Skeletal muscle cell (primary cell): Measurements from ENCODE around the gene PEX6.
"Not testable (repeated sequence)": the region's sequence is repeated elsewhere in the genome, so short reads cannot be mapped to it uniquely, and the experiment has no call there.

Experiments used
- DNase-seq: peaks from one replicate; pipeline ENCODE4 v3.0.0-alpha.2; 2010; ENCODE audit warnings: low read depth
- H3K4me3 ChIP-seq: 2 replicates; pipeline ENCODE4 v1.5.1; 2011; ENCODE audit warnings: low read depth, mild to moderate bottlenecking, control low read depth, low read length, moderate library complexity

The PEX6 gene

DNA sequence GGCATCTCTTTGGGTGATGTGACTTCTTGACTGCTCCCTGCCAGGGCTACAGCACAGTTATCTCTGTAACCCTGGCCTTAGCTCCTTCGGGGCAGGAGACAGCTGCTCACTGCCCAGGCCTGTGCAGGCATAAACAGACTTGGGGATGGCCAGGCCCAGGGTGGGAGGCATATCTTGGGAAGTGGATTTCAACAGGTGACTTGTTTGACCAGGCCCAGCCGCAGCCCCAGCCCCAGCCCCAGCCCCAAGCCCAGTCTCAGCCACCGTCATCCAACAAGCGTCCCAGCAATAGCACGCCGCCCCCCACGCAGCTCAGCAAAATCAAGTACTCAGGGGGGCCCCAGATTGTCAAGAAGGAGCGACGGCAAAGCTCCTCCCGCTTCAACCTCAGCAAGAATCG lies 27.3 kb upstream of the PEX6 start:
- H3K4me3 ChIP-seq, result no peak overlapping the region

DNA sequence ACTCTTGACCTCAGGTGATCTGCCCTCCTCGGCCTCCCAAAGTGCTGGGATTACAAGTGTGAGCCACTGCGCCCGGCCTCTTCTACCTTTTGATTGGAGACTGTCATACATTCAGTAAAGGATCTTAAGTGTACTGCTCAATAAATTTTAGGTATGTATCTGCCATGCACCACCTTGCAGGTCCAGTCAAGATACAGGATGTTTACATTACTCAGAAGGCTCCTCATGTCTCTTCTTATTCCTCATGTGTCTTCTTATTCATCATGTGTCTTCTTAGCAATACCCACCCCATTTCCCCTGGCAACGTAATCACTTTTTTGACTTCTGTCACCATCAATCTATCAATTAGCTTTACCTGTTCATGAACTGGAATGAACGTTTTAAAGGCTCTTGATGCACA lies 26.9 kb upstream of the PEX6 start:
- DNase-seq, result no peak
- no peak overlapping the region for H3K4me3 ChIP-seq

More for the DNA sequence above, 27.3 kb upstream of the PEX6 start:
- DNase-seq, result no peak

DNA sequence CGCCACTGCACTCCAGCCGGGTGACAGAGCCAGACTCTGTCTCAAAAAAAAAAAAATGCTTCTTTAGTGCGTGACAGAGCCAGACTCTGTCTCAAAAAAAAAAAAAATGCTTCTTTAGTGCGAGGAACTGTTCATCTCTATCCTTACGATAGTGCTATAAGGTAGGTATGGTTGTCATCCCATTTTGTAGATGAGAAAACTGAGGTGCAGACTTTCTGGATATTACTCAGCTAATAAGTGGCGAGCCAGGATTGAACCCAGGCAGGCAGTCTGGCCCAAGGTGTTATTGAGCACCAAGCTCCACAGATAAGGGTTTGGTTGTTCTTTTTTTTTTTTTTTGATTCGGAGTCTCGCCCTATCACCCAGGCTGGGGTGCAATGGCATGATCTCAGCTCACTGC lies 22.9 kb upstream of the PEX6 start:
- no peak overlapping the region for H3K4me3 ChIP-seq
- no peak for DNase-seq

DNA sequence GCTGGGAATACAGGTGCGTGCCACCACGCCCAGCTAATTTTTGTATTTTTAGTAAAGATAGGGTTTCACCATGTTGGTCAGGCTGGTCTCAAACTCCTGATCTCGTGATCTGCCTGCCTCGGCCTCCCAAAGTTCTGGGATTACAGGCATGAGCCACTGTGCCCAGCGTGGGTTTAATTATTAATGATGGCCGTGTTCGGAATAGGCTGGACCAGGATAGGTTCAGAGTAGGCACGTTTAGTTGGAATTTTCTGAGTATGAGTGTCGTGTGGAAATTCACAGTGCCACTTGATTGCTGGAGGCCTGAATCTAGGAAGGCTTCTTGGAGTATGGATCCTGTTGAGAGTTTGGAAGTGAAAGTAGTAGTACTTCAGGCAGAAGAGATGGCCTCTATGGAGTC lies 19.2 kb upstream of the PEX6 start:
- H3K4me3 ChIP-seq, DNase-seq: not testable (repeated sequence)

DNA sequence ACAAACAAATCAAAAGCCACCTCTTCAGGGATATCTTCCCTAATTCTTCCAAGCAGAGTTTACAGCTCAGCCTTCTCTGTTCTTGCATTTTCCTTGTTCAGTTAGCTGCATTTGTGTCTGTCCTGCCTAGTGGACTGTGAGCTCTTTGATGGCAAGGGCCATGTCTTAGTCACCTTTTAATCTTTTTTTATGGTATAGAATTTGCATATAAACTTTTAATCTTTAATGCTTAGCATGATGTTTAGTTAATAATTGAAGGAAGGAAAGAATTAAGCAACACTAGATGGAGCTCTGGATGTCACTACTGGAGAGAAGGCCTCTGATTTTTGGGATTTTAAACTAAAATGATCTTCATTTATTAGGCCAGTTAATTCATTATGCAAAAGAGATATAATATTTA lies 17.5 kb upstream of the PEX6 start:
- H3K4me3 ChIP-seq, result no peak overlapping the region
- no peak for DNase-seq

DNA sequence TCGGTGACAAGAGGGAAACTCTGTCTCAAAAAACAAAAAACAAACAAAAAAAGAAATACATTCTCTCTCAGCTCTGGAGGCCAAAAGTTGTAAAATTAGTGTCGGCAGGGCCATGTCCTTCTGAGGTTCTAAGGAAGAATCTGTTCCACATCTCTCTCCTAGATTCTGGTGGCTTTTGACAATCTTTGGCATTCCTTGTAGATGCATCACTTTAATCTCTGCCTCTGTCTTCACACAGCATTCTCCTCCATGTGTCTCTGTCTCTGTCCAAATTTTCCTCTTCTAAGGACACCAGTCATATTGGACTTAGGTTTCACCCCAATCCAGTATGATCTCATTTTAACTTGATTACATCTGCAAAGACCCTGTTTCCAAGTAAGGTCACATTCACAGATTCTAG lies 14.5 kb upstream of the PEX6 start:
- DNase-seq, result no peak
- no peak overlapping the region for H3K4me3 ChIP-seq

DNA sequence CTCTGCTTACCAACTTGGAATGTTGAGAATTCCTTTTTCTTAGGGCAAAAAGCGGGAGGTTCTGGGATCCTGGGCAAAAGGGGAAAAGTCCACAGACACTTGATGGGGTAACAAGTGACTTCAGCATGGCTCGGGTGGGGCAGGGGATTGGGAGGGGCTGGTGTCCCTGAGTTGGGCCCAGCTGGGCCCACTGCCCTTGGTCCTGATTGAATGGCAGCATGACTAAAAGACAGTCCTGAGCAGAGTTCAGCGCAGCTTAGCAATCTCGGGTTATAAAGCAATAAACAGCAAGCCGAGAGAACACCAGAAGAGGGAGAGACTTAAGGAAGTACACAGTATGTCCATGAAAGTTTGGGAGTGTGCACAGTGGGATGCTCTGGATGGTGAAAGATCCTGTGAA lies 10.9 kb upstream of the PEX6 start:
- no peak overlapping the region for H3K4me3 ChIP-seq
- no peak for DNase-seq

DNA sequence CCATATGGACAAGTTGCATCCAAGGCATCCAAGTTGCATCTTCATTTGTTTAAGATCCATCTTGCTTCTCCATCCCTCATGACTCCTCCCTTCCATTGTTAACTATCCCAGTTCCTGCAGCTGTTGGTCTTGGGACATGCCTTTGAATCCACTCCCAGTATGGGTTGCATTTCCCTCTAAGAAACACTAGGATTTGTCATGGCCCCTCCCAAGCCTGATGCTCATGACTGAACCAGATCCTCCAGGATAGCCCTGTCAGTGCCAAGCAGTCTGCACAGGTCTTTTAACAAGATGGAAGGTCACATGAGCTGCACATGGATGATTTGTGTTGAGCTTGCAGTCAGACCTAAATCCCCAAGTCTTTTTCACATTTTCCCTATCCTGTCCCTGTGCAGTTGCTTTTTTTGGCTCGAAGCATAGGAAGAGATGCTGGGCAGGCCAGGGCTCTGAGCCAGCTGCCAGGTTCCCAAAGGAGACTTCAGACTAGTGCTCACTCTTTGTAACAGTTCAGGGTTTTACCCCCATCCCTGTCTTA lies 9.6 kb upstream of the PEX6 start:
- DNase-seq, result no peak
- H3K4me3 ChIP-seq, result no peak overlapping the region

DNA sequence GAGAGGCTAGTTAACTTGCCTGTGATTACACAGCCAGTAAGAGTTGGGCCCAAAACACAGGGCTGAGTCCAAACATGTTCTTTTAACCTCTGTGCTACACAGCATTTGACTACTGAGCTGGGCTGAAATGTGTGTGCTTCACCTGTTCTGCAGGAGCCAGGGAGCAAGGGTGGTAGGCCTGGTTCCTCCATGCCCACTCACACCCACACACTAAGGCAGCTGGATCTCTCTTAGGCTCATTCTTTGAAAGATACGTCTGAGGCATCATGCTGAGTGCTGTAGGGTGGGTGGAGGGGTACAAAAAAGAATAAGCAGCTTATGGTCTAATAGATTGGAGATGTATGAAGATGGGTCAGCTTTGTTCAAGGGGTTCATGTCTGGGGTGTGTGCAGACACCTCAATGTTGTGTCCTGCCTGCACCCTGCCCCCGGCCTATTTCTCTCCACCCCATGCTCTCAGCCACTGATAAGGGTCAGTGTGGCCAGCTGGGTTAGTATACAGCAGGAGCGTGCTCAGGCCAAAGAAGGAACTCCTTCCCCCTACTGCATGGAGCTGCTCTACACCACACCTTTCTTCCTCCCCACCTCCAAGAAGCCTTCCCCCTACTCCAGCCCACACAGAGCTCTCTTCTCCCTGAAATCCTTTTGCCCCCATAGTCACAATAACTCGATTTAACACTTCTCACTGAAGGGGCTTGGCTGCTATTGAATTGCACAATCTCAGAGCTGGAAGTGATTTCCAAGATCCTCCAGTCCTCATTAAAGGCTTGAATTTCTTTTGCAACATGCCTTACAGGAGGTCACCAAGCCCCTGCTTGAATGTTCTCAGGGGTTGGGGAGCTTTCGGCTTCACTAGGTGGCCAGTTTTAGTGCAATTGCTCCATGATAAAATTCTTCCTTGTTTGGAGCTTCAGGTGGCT lies 8.8 kb upstream of the PEX6 start:
- DNase-seq, result no peak
- H3K4me3 ChIP-seq, result no peak overlapping the region

DNA sequence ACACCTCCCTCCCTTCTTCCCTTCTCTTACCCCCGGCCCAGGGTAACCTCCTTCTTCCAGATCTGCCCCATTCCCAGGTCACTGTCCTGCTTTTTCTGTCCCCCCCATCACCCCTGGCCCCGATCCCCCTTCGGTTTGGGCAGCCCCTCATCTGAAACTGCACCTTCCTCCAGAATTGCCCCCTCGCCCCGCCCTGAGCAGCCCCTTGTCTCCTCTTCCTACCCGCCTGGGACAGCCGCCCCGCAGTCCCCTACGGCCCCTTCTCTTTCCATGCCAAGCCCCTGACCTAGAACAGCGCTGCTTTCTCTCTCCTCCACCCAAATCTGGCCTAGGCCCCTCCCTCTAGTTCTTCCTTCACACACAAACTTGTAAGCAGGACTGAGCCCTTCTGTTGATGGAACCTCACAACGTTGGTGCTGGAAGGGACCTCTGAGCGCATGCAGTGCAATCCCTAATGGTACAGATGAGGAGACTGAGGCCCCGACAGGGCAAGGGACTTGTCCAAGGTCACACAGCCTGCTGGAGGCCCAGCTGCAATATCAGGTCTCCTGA lies 6.0 kb upstream of the PEX6 start:
- H3K4me3 ChIP-seq, result peak overlapping the region; percentile 81
- DNase-seq, result no peak

DNA sequence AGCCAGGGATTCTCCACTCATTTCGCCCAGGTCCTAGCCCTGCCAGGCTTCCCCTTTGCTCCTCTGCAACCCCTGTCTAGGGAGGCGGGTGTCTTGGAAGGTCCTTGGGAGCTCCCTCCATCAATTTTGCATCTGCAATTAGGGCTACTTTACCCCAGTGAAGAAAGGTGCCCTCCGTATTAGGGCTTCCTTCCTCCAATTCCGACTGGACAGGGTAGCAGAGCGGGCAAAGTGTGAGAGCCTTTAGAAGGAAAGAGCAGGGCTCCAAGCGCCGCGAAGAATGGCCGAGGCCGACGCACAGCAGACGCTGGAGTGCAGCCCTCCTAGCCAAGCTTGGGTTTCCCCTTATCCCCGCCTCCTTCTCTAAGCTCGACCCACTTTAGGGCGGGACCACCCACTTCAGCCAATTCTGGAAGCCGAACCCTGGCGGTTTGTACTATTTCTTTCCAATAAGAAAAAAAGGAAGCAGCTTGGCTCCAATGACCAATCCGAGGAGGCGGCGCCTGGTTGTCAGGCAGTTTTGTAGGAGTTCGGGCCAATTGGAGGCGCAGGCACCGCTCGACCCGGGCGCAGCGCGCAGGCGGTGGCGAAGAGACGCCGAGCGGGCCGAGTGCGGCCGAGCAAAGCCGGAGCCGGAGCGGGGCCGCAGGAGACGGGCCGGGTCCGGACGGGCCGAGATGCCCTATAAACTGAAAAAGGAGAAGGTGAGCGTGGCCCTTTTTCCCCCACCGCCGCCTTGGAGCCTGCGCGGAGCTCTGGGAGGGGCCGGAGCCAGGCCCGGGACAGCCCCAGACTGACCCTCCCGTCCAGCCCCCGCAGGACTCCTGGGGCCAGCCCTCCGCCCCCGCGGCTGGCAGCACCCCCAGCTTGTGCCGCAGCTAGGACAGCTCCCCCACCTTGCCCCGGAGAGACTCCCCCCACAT lies 5.3 kb upstream of the PEX6 start, which contains the start of gene PPP2R5D:
Gene PPP2R5D, plus strand, starts transcription at position 570 of the 923 bp plus-strand sequence. Its CDS starts 108 bp downstream, at position 678.
- H3K4me3 ChIP-seq, result peak within 1 kb of the TSS; percentile 81
- peak; percentile 95 for DNase-seq

DNA sequence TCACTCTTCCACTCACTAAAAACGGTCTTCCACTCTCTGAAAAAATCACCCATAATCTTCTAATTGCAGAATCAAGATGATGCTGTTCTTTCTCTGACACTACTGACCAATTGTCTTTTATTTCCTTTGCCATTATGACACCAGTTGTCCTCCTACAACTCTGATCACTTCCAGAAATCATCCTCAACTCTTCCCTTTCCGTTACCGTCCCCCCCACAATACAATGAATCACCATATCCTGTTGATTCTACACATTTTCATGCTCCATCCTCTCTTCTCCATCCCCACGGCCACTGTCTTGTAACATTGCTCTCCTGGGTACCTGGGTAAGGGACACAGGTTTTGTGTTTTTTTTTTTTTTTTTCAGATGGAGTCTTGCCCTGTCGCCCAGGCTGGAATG lies 2.9 kb upstream of the PEX6 start:
- DNase-seq, result no peak
- H3K4me3 ChIP-seq, result no peak overlapping the region

DNA sequence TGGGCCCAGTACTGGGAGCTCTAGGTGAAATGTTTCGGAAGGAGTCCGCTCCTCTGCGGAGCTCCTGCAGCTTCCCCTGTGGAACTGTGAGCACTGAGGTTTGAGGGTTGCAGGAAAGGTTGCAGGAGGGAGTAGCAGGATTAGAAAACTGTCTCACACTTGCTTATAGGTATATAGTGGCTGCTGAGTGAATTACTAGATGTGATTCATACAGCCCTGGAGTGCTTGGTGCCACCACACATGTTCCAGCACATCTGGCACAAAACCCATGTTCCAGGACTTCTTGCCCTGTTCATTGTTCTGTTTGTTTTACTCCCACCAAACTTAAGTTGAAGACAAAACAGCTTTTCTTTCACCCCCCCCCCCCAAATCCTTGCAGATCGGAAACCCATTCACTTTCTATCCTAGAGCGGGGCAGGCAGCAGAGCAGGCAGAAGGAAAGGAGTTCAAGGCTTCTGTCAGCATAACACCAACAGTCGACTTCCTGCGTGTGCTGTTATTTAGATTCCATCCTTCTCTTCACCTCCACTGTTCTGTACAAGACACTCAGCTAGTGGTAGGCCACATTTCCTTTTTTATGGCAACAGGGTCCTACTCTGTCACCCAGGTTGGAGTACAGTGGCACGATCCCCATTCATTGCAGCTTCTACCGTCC lies 669 bp upstream of the PEX6 start:
- peak overlapping the region; percentile 79 for H3K4me3 ChIP-seq
- DNase-seq, result no peak

DNA sequence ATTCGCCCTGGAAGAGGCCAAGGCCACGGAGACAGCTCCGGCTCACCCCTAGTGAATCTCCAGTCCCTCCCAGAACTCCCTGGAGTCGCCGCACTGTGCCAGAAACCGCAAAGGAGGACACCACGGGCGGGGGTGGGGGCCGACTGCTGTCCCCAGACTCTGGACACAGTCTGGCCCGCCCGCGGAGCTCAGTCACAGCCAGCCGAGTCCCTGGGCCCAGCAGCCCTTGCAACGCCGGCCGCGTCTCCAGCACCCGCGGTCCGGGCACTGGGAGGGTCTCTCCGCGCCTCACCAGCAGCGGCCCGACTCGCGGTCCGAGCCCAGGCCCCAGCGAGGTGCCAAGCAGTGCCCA lies 518 bp downstream of the PEX6 start:
- peak overlapping the region; percentile 79 for H3K4me3 ChIP-seq
- no peak for DNase-seq

DNA sequence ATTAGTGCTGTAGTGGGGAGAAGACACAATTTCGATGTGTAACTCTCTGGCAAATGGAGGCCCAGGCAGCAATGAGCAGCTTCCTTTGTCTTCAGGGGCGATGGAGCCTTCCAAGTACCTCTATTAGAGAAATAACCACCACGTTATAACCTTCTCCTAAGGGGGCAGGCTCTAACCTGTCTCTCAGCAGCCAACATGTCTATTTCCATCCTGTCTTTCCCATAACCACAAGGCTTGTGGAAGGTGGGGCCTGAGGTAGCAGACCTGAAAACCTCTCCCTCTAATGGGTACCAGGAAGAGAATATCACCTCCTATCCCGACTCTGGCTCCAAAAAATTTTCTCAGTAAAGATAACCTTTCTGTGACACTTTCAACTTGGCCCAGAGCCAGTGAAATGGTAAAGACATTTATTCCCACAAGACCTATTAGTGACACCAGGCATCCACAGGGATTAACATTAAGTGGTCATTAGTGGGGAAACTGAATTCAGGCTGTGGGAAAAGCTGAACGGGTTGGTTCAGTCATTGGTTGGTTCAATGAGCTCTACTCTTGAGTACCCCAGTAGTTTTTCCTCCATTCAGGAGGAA lies 4.0 kb downstream of the PEX6 start:
- no peak for DNase-seq
- H3K4me3 ChIP-seq, result no peak overlapping the region

DNA sequence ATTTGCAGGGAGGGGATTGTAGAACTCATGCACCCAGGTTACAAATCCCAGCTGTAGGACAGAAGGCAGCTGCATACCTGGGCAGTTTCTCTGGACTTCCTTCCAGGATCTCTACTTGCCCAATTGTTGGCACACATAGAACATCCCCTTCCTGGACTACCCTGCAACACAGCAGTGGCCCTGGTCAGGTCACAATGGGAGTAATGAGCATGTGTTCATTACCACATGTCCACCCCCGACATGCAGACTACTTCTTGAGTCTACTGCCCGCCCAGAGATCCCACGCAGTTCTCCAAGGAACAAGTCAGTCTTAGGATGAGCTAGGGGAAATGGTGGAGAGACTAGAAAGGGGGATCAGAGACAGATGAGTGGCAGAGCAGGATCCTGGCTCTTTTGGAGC lies 5.1 kb downstream of the PEX6 start:
- DNase-seq, result no peak
- H3K4me3 ChIP-seq, result no peak overlapping the region

DNA sequence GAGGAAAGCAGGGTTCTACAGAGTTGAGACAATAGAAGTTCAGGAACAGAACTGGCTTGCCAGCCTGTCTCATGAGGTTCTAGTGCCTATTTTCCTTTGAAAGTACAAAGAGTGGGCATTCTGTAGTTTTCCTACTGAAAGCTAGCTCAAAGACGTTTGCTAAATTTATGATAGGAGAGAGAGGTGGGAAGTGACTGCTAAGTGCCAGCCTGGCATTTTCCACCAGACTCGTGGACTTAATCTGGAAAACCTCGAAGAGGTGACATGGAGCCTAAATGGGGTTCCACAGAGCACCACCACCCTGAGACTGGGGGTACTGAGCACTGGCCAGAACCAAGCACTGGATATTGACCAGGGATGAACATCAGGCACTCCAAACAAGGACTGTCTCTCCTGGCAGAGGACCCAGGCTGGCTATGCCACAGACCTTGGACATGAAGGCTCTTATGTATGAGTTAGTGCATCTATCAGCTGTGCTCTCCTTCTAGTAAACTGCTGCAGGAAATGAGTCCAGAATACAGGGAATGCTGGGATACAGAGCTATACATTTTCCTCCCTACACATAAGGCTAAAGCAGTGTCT lies 7.1 kb downstream of the PEX6 start:
- DNase-seq, result no peak
- H3K4me3 ChIP-seq, result no peak overlapping the region

DNA sequence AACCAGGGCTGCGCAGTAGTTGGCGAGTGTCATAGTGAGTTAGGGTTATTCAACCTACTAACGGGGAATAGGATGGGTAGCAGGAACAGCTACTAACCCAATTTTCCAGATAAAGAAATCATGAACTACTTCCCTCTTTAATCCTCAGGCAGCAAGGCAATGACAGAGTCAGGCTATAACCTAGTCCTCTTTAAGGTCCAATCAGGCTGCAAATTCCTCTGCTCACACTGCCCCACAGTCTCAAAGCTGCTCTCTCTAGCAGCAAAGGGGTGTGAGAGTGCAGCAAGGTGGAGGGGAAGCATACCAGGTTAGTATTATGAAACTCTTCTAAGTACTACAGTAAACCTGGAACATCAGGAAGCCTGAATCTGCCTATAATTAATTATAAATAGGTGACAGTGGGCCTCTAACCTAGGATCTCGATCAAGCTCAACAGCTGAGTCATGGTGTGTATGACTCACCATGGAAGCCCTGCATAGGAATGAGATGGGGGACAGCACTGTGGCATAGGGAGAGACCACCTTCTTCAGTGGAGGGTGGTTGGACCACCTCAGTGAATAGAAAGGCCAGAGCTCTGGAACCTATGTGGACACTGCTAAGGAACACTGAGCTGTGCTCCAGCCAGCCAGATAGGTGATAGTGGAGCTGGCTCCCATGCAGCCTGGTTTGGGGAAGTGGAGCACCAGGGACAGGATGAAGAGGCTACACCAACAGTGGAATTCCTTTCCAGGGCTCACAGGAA lies 7.9 kb downstream of the PEX6 start:
- no peak for DNase-seq
- H3K4me3 ChIP-seq, result no peak overlapping the region
